ENCODE data around the gene BCAS1. TPM values are rescaled to one million over a fixed set of nuclear protein-coding genes. Genes with fewer than 3 reads are reported as not detected.

Gene BCAS1
- total and polyA plus RNA-seq, 12 donors: 0.07 to 2.3 (median 0.13) TPM; not detected in 7

GRCh38 chr20:53905019-53905819, 165.2 kb downstream of the BCAS1 start:
- DNase-seq: no peak
- H3K36me3 ChIP-seq (replicated peaks in 1 of 2): no peaks in the 10 kb centered on the region
- no peak overlapping the region for H3K27ac ChIP-seq
- H3K4me3 ChIP-seq: no peak overlapping the region
- no peaks in the 10 kb centered on the region for H3K9me3 ChIP-seq (replicated peaks in 1 of 3)
- H3K27me3 ChIP-seq: no peaks in the 10 kb centered on the region
- 89 to 93% (median 91%) methylated on average over 13 of the region's 13 CpGs for WGBS, 4 donors
- H3K4me1 ChIP-seq (replicated peaks in 1 of 2): peaks cover 0 to 6% of the 10 kb centered on the region in 2 donors
- no peak for TF ChIP-seq CTCF (IDR thresholded peaks at IDR 0.05)
- no peak for TF ChIP-seq POLR2A (IDR thresholded peaks at IDR 0.05)
- intact Hi-C loops (cut with DNase I): no loop called here

- no peak for DNase-seq
- intact Hi-C loops (cut with DNase I): no loop called here
- H3K27me3 ChIP-seq: no peaks in the 10 kb centered on the region
- no peaks in the 10 kb centered on the region for H3K9me3 ChIP-seq (replicated peaks in 1 of 3)
- no peak overlapping the region for H3K4me3 ChIP-seq
- H3K36me3 ChIP-seq (replicated peaks in 1 of 2): no peaks in the 10 kb centered on the region
- TF ChIP-seq CTCF (IDR thresholded peaks at IDR 0.05): no peak
- 84 to 87% (median 85%) methylated on average over 3 of the region's 3 CpGs for WGBS, 4 donors
- peaks cover 0 to 6% of the 10 kb centered on the region in 2 donors for H3K4me1 ChIP-seq (replicated peaks in 1 of 2)
- no peak overlapping the region for H3K27ac ChIP-seq
Observed at GRCh38 chr20:53904261-53904660, 166.1 kb downstream of the BCAS1 start.

- no peaks in the 10 kb centered on the region for H3K27me3 ChIP-seq
- no peaks in the 10 kb centered on the region for H3K36me3 ChIP-seq (replicated peaks in 1 of 2)
- peaks cover 0 to 6% of the 10 kb centered on the region in 2 donors for H3K4me1 ChIP-seq (replicated peaks in 1 of 2)
- WGBS, 4 donors: 67 to 82% (median 80%) methylated on average over 2 of the region's 2 CpGs
- H3K27ac ChIP-seq: no peak overlapping the region
- no peak for DNase-seq
- intact Hi-C loops (cut with DNase I): no loop called here
- no peak for TF ChIP-seq POLR2A (IDR thresholded peaks at IDR 0.05)
- TF ChIP-seq CTCF (IDR thresholded peaks at IDR 0.05): no peak
- no peak overlapping the region for H3K4me3 ChIP-seq
- no peaks in the 10 kb centered on the region for H3K9me3 ChIP-seq (replicated peaks in 1 of 3)
Observed at GRCh38 chr20:53903652-53903987, 166.8 kb downstream of the BCAS1 start.

DNA sequence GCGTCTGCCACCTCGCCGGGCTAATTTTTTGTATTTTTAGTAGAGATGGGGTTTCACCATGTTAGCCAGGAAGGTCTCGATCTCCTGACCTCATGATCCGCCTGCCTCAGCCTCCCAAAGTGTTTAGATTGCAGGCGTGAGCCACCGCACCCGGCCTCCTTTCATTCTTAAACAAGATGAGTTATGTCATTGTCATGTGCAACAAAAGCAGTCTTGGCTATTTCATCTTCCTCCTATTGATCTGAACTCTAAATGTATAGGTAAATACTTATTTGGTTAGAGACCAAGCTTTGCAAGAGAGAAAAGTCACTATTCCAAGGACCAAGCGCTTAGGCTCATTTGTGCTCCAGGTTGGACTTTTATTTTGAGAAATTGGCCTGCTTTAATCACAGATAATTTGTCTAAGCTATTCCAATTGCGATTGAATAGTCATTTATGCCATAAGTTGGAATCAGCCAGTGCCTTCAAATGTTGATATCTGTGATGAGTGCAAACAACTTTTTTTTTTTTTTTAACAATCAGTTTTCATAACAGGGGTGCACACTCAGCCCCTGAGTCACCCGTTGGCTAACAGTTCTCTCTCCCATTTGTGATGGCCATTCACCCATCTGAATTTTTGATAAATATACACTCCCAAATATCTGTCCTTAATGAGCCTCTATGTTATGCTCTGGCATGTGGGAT, 167.3 kb downstream of the BCAS1 start:
- DNase-seq: no peak
- H3K4me3 ChIP-seq: no peak overlapping the region
- no peaks in the 10 kb centered on the region for H3K36me3 ChIP-seq (replicated peaks in 1 of 2)
- 89 to 97% (median 93%) methylated on average over 11 of the region's 11 CpGs for WGBS, 4 donors
- no peaks in the 10 kb centered on the region for H3K27me3 ChIP-seq
- no peak overlapping the region for H3K27ac ChIP-seq
- no peaks in the 10 kb centered on the region for H3K9me3 ChIP-seq (replicated peaks in 1 of 3)
- TF ChIP-seq CTCF (IDR thresholded peaks at IDR 0.05) (no peak), POLR2A (IDR thresholded peaks at IDR 0.05) (no peak)
- H3K4me1 ChIP-seq (replicated peaks in 1 of 2): peaks cover 0 to 6% of the 10 kb centered on the region in 2 donors
- intact Hi-C loops (cut with DNase I): no loop called here

Measured in adrenal gland (tissue), 12 donors.